Left kidney (tissue), 8 donors: ENCODE results near the gene PRL. TPM values are rescaled to one million over a fixed set of nuclear protein-coding genes. Genes with fewer than 3 reads are reported as not detected.

Source experiments
- DNase-seq: peaks from one replicate; pipeline ENCODE4 v3.0.0-alpha.2; 2013
- long read RNA-seq, 8 donors: transcript quantifications; one replicate each; lab custom pipeline, GENCODE V29; 2026
- polyA plus RNA-seq: library from polyadenylated mRNA; unstranded; fragments of 120-200 nt; gene quantifications from one replicate; pipeline ENCODE4 v1.2.1, GENCODE V29; 2013; ENCODE audit not compliant: insufficient read length

PRL gene
- polyA plus RNA-seq: 0.10 TPM
- long read RNA-seq, donor 1: 0 reads
- long read RNA-seq, donor 2: 0 reads
- long read RNA-seq, donor 3: 0 reads
- long read RNA-seq, donor 4: 0 reads
- long read RNA-seq, donor 5: 0 reads
- long read RNA-seq, donor 6: 0 reads
- long read RNA-seq, donor 7: 0 reads
- long read RNA-seq, donor 8: 0 reads

GRCh38 chr6:22296936-22297335 lies at the start of gene PRL:
Gene PRL, minus strand, starts transcription at chr6:22297036. Its CDS starts 54 bp downstream, at chr6:22296982.
- no peak for DNase-seq

- DNase-seq: no peak
Measured at GRCh38 chr6:22343864-22344263, 47.0 kb upstream of the PRL start.

DNA sequence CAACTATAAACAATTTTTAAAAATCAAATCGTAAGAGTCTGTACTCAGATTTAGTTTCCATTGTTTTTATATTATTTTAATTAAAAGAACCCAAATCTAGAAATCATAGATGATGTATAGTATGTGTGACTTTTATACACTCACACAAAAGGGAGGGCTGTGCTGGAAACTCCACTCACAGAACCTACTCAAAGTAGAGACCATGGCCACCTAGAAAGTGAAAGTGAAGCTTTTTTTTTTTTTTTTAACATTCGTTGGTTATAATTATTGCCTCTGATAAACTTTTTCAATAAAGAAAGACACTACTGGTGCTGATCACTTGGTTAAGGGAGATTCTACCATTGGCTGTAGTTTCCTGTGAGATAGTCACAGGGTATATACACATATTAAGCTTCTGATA lies 37.9 kb upstream of the PRL start:
- no peak for DNase-seq

- no peak for DNase-seq
Measured at GRCh38 chr6:22333802-22334201, 37.0 kb upstream of the PRL start.

- no peak for DNase-seq
Measured at GRCh38 chr6:22332711-22333110, 35.9 kb upstream of the PRL start.

DNA sequence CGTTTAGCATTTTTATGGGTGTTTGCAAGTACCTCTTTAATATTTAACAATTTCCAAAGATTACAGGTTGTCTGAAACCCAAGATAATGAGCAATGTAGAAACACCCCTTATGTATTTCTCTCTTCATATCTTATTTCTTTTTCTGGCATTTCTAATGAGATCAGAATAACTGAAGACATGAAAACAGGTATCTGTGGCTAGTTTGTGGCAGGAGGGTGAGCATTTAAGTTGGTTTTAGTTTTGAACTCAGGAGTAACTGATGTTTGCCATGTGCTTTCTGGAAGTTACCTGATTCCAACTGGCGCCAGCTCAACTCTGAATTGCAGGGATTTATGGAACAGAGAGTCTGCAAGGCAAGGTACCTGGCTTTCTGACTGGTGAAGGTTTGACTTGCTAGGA lies 35.4 kb upstream of the PRL start:
- DNase-seq: no peak

- no peak for DNase-seq
Measured at GRCh38 chr6:22330941-22331340, 34.1 kb upstream of the PRL start.

DNA sequence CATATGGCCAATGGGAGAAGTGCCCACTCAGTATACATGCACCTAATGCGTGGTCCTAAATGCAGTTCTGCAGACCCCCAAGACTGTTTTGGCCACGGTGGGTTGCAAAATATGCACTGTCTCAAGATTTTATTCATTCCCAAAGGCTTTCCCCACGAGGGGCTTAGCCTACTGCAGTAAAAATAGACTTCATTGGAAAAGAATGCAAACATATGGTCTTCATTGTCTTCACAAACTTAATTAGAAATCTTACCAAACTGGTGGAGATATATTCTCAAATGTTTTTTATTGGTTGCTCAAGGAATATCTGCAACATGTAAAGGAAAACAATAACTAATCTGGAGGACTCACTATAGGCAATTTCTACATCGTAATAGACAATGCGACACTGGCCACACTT lies 31.6 kb upstream of the PRL start:
- DNase-seq: no peak

DNA sequence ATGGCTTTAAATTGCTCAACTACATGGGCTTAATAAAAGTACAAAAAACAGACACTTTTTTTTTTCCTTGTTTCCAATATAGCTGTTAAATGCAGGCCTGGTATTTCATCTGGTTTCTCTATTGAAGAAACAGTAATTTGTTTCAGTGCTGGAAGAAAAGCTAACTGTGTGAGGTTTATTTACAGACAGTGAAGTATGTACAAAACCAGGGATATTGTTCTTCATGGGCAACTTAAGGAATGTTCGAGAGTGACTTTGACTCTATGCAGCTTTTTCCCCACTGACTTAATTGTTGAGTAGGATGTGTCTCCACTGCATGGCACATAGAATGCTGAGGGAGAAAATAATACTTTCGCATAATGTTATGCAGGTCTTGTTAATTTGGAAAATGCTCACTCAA lies 31.0 kb upstream of the PRL start:
- no peak for DNase-seq

DNA sequence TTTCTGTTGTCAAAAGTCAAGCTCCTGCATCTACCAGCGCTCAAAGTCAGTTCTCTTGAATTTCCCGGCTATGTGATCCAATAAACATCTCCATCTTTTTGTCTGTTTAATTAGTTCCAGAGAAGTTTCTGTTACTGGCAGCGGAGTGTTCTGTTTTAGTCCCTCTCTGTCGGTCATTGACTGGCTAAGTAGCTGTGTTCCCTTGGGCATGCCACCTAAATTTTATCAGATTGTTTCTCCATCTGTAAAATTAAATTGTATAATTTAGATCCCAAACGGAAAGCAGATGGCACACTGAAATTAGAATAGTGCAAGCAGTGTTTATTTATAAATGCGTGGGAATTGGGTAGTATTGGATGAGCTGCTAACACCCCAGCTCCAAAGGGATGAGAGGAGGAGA lies 29.7 kb upstream of the PRL start:
- no peak for DNase-seq

GRCh38 chr6:22325481-22325880 lies 28.6 kb upstream of the PRL start:
- DNase-seq: no peak

DNA sequence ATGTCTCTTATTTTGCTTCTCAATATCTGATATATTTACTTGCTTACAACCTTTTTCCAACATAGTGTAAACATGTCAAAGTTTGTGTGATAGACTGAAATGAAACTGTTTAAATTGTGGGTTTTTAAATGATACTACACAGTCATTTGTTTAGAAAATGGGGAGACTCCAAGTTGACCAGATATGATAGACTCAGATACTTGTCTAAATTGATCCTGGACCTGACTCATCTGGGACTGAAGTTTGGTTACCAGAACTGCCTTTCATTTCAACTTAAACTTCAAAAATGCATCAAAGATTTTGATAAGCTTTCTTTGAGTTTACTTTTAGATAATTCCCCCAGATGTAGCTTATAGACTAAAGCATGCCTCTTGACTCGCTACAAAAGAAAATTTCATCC lies 27.0 kb upstream of the PRL start:
- DNase-seq: no peak

GRCh38 chr6:22322103-22323030 lies 25.5 kb upstream of the PRL start:
- peak; percentile 62 for DNase-seq

- peak; percentile 41 for DNase-seq
Measured at GRCh38 chr6:22320750-22321149, 23.9 kb upstream of the PRL start.

GRCh38 chr6:22318404-22318803 lies 21.6 kb upstream of the PRL start:
- DNase-seq: no peak

DNA sequence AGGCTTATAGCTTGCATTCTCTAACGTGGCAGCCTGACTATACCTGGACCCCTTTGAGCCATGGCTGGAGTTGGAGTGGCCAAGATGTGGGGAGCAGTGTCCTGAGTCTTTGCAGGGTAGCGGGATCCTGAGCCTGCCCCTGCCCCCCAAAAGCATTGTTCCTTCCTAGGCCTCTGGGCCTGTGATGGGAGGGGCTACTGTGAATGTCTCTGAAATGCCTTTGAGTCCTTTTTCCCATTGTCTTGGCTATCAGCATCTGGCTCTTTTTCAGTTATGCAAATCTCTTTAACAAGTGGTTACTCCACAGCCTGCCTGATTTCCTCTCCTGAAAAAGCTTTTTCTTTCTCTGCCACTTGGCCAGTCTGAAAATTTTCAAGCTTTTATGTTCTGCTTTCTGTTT lies 17.0 kb upstream of the PRL start:
- DNase-seq: no peak

GRCh38 chr6:22308939-22309338 lies 12.1 kb upstream of the PRL start:
- DNase-seq: no peak

DNA sequence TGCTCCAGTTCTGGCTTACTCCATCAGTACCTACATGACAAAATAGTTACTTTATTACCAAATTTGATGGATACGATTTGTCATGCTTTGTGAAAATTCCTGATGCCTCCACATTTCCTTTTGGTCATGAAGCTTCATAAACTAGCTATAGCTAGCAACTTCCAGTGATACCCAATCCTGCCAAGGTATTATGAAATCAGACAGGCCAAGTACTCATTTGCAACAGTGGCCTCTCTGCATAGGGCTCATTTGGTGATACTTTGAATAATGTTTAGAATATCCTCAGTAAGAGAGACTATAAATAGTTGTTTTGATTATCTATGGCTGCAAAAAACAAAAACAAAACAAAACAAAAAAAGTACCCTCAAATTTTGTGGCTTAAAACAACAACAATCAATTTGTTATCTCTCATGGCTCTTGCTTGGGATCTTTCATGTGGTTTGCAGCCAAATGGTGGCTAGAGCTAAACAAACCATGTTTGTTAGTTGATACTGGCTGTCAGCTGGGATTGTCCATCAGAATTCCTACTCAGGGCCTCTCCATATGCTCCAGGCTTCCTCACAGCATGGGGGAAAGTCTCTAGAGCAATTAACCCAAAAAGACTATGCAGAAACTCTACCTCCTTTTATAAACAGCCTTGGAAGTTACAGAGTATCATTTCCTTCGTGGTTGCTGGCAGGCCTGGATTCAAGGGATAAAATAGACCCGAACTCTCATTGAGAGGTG lies 10.1 kb upstream of the PRL start:
- no peak for DNase-seq

GRCh38 chr6:22302838-22303237 lies 6.0 kb upstream of the PRL start:
- no peak for DNase-seq

GRCh38 chr6:22300273-22300998 lies 3.6 kb upstream of the PRL start:
- DNase-seq: no peak

DNA sequence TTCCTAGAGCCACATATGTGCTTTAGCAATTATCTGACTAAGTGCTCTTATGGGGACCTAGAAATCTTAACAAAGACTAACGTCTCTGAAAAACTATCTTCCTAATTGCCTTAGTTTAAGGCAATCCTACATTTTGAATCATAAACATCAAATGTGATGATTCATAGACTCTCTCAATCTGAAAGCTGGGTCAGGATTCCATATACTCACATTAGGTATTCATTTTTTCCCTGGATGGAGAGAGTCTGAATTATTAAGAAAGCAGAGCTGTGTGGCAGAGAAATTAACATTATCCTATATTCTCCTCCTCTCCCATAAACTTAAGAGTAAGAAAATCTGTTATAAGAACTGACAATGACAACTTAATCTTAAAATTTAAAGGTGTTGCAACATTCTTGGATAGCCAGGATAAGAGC lies 1.6 kb upstream of the PRL start:
- DNase-seq: no peak

DNA sequence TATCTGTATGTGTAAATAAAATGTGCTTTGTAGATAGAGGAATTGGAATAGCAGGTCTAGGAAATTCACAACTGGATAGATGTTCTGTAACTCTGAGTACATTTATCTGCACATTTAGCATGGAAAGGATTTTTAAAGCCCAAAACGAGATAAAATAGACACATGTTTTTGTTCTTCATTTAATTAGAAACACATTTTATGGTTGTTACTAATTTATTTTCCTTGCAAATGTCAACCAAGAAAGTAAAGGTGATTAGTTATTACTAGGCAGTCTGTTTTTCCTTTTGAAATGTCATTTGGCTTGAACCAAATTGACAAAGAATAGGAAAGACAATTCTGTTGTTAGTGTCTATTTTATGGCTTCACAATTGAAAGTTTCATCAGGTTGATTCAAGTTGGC lies 769 bp downstream of the PRL start:
- DNase-seq: no peak
